NCI-H345 treated with DMSO at 0.1 percent for 48 hours (cell line): ENCODE measurements around the gene PRICKLE1.

ENCODE experiments used
- DNase-seq: peaks from one replicate; lab custom pipeline; 2025; ENCODE audit not compliant: unreplicated experiment; lab: John Stamatoyannopoulos, UW

Gene PRICKLE1

DNA sequence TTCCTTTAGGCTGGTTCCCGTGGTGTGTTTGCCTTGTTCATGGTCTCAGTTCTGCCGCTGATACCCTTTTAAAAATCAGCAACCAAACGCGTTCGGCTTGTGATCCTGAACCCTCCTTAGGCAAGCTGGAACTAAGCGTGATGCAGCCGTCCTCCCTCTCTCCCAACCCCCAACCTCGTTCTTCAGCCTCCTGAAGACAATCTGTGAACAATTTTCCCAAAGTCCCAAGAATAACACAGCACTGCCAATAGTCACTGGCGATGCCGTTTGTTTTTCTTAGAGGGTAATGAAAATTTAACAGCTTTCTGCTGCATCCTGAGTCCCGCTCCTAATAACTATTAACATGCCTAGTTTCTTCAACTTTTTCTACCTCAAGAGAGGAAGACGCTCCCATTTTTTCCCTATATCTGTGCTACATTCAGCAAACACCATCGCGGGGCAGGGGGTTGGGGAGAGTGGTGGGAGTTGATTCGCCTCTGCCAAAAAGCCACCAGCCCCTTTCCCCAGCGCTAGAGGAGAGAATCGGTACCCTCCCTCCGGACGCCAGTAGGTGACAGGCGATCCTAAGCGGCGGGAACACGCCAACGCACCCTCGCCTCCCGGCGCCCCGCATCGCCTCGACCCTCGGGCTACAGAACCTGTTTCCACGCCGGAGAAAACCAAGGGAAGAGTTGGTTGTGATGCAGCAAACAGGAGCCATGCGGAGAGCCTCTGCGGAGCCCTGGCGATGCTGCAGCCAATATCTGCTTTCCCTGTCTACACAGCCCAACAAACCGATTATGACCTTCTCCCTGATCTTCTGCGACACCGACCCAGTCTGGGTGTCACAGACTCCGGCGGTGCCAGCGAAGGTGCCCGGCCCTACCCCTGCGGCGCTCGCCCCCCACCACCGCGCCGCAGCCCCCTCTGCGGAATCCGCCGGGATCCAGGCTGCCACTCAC lies 752 bp downstream of the PRICKLE1 start:
- DNase-seq, result no peak

DNA sequence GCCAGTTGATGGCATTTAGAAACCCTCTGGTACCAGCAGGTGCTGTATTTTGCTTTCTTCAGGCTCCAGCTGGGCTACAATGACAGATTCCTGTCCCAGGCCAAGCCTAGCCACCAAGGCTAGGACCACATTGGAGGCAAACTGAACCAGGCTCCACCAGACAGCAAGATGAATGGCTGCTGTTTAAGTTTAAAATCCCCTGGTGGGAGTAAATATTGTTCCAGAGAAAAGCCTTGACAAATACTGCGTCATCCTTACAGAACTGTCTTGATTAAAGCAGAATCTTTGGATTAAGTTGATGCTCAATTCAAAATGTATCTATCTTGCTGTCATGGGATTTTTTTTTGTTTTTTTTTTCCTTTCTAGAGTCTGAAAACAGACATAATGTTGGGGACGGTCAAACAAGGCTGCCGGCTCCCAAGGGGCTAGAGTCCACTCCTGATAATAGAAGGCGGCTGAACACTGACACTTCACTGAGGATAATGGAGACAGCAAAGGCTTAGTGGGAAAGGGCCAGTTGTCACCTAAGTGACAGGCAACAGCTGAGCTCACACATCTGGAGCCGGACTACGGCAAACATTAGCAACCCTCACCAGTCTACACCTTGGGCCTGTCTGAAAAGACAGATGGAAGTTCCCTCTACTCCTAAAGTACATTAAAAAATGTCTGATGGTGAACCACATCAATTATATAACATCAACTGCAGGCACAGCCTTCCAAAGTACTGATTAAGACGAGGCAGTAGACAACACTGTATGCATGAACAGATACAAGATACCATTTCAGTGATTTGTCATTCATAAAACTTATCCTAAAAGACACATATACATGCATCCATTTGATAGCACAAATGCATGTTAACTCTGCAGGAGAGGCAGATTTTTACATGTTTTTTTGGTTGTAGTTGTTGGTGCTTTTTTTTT lies 1.7 kb downstream of the PRICKLE1 start:
- no peak for DNase-seq

DNA sequence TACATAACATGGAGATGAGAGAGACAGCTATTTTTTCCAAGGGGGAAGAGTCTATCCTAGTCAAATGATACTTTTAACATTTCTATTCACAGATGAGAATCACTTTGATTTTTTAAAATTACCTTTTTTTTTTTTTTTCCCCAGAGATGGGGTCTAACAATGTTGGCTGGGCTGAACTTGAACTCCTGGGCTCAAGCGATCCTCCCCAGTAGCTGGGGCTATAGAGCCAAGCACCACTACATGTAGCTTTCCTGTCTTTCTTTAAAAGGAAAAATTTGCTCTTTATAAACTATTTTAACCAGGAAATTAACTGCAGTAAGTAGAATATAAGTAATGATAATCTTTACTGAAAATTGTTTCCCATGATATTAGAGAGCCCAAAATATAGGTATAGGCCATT lies 3.3 kb downstream of the PRICKLE1 start:
- DNase-seq, result no peak

DNA sequence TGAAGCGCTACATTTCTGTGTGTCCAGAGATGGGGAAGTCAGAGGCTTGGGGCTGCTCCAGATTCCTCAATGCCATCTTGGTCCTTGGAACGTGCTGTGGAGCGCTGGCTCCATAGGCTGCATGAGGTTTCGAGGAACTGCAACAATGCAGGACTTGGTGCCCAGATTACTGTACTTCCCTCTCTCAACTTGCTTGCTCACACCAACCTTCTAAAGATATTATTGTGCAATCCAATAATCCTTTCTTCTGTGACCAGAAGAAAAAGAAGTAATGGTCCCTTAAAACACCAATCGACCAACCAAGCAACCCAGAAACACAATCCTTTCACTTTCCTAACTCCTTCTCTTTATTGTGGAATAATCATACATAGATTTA lies 3.7 kb downstream of the PRICKLE1 start:
- DNase-seq, result no peak

DNA sequence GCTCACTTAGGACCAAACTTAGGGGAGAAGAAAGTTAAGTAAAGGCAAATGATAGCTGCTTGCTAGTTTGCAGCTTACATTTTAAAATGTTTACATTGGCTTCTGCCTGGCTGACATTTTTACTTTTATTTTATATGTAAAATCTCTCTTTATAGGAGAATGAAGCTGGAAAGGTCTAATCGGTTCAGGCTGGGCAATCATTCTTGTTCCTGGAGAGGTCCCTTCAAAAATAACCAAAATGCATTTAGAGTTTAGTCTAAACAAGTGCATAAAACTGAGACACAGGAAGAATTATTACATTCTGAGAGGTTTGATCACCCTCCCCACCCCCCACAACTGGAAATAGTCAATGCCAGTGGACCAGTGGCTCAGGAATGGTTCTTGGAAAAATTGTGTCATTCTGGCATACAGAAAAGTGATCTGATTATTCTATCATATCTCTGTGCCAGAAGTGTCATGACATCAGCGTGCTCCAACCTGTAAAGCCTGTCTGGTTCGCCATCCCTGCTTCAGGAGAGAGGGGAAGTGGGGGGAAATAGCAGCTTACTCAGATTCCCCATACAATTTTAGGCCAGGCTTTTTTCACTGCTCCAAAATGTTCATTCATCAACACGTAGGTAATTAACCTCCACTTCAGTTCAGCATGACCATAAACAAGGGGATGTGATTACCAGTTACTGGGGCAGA lies 4.2 kb downstream of the PRICKLE1 start:
- DNase-seq, result no peak

DNA sequence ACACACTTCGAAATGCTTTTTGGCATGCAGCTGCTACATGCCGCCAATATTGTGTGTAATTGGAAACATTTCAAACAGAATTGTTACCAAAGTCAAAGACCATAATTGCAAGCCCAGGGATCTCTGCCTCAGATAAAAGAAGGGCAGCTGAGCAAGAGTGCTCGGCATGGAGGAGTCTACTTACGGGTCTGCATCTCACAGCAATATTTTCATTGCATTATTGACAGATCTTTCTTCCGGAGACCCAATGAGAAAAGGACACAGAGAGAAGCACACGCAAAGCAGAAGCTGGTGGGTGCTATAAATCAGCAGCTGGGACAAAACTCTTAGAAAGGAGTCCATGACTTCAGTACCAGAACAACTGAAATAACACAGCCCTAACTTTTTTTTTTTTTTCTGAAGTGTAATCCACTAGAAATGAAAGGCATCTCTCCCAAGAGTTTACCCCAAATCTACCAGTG lies 4.9 kb downstream of the PRICKLE1 start:
- no peak for DNase-seq

DNA sequence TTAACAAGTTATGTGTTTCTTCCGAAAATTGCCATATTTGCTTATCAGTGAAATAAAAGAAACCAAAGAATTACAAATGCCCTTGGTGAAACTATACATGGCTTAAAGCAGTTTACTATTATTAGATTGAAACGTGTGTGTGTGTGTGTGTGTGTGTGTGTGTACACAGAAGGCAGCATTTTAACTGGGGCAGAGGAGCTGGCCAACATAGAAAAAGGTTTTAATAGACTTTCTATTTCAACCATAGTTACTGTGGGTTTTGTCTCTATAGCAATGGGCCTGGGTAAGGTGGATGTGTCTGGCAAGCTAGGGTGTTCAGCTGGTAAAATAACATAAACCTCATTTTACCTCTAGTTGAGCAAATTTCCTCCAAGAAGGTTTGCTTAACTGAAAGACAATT lies 6.5 kb downstream of the PRICKLE1 start:
- no peak for DNase-seq

DNA sequence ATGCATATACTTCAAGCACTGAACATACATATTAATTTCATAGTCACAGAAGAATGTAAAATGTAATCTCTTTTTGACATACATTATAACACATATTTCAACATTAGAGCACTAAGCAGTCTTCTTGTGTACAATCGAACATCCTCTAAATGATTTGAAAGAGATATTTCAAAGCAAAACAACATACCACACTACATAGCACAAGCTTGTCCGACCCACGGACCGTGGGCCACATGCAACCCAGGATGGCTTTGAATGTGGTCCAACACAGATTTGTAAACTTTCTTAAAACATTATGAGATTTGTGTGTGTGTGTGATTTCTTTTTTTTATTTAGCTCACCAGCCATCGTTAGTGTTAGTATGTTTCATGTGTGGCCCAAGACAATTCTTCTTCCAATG lies 7.0 kb downstream of the PRICKLE1 start:
- no peak for DNase-seq

DNA sequence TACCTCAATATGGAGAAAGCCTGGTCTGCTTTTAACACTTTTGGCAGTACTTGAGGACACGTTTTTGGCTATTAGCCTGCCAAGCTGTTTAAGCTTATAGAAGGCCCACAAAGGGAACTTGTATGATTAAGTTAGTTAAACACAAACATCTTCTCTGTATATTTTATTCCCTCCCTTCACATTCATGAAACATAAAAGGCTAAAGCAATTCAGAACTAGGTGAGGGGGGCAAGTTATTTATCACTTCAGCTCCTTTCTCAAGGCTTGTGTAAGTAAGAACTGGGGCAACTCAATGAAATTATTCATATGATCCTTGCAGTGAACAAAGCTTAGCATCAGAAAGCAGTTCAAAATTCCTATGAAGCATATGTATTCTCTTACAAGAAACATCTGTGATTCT lies 7.5 kb downstream of the PRICKLE1 start:
- no peak for DNase-seq

DNA sequence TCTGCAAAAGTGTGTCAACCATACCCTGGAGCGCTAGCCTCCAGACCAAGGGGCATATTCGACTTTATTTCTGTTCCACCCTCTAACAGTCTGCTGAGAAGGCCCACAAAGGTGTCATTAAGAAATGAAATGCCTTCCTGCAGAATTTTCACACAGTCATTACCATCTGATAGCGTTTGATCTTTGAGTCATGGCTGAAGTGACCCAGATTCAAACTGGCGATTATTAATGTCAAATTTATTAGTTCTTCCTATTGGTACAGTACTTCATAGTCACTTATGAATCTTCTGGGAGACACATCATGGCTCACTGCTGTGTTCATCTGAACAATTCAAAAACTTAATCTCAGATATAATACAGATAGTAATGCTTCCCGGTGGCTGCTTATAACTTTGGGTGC lies 13.2 kb downstream of the PRICKLE1 start:
- DNase-seq, result no peak

DNA sequence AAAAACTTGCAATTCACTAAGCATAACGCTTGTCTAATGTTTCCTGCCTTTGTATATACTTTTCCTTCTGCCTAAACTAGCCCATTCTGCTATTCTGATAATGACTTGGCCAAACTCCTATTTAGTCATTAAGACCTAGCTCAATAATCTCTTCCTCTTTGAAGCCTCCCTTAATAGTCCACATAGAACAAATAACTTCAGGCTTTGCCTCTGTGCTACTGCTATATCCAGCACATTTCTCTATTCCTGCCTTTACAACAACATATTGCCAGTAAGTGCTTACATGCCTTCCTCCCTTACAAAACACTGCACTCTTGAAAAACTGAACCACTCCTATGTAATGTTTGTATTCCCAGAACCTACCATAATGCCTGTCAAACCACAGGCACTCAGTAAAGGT lies 13.8 kb downstream of the PRICKLE1 start:
- no peak for DNase-seq

DNA sequence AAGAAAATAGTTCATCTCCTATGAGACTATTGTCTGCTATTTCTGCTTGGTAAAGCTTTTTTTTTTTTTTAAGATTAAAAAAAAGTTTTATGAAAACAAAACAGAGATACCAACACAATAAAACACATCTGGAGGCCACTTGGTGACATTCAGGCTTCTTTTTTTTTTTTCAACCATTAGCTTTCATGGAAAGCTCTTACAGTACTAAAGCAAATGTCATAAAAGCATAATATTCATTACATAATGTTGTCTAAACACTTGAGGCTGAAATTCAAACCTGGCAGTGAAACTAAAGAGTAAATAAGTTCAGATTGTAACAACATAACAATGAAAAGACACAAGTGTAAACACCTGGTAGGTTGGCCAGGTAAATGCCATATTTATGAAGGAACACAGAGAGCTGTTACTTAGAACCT lies 14.7 kb downstream of the PRICKLE1 start:
- no peak for DNase-seq

DNA sequence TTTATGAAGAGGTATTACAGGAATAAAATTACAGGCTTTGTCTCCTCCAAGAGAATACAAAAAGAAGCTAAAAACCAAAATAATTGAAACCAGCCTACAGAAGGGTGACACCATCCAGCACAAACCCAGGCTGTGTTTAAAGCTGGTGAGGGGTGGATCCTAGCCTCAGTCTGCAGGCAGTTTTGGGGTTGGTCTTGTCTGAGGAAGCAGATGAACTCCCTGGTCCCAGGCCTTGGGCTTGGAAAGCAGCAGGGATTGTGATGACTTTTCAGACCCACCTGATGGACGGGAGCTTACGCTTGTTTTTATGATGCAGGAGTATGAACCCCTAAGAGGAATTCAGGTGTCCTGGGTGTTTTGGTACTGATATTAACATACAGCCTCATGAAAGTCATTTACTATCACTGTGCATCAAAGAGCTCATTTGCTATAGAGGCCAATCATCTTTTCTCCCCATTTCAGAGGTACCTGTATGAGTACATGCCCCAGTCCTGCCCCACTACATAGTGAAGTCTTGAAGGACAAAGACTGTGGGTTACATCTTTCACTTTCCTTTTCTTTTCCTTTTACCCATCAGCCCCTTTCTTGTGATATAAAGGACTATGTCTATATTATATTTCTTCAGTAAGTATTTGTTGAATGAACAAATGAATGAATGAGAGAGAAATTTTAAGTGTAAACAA lies 18.1 kb downstream of the PRICKLE1 start:
- DNase-seq, result no peak

DNA sequence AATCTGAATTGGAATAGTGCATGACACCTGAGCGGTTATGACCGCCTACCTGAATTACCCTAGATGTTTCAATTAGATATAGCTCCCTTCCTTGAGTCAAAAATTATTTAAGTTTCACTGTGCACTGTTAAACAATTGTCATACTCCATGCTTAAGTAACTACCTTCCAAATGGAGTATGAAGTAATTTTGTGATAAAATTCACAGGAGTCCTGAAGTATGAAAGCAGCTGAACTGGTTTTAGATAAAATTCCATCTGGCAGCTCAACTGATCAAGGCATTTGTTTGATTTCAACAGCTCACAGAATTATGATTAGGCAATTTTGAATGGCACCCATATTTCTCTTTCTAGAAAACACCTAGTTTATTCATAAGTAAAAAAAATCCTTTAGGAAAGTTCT lies 19.5 kb downstream of the PRICKLE1 start:
- no peak for DNase-seq

DNA sequence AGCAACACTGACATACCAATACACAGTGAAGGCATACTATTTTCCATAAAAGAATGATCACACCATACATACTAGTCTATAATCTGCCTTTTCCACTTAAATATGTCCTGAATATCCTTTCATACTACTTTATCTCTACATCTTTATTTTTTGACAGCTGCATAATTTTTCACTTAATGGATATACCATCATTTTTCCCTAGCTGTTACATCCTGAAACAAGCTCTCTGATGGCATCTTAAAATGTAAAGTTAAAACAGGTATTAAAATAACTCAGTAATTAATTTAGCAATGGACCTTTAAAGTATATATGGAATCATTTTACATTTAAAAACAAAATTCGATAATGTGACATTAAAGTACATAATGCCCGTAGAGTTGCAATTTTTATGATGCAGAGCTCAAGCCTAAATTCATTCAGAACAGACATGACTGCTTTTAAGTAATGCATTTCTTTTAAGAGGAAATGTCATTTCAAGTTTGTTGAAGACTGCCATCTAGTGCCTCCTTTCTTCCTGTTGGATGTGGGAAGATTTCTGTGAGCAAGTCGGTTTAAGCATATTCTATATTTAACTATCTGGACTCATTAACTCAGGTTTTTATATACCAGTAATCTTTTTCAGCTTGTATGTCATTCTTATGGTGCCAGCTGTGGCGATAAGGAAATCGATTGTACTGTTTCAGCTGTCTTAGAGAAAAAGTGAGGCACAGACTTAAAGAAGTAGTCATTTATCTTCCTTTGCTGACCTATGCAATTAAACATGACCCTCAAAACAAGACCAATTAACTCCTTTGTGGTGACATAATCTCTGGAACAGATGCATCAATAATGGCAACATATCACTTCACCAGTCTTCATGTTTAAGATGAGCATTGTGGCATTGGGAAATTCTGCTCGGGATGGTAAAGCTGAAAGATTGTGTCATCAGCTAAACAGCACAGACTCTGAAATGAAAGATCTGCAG lies 20.3 kb downstream of the PRICKLE1 start:
- DNase-seq, result no peak

DNA sequence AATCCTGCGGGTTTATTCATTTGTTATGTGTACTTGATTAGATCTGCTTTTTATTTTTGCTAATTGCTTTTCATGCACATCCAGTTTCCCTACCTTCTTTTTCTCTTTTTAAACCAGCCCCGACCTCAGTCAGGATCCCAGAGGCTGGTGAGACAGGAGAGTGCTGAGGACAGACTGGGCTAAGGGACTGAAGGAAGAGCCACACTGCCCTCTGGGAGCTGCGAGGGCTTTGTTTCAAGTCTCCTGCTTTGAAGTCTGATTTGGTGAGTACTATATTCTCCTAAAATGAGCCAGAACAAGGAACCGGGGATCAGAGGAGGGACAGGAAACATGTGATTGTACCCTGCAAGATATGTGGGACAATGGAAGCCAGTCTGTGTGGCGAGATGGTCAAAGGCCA lies 23.9 kb downstream of the PRICKLE1 start:
- DNase-seq, result no peak

DNA sequence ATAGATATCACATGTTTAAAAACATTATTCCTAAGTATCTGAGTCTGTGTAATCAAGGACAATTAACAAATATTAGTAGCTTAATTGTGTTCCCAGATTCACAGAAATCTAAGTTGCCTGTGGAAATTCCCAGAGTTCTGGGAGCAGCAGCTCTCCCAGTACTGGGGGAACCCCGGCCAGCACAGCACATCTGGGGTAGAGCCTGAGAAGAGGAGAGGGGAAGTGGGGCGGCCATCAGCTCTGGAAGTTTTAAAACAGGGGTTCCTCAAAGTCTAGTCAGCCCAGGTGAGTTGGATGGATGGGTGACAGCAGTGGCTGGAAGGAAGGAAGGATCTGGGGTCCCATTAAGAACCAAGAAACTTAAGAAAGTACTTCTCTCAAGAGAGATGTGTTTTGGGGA lies 24.6 kb downstream of the PRICKLE1 start:
- DNase-seq, result no peak

DNA sequence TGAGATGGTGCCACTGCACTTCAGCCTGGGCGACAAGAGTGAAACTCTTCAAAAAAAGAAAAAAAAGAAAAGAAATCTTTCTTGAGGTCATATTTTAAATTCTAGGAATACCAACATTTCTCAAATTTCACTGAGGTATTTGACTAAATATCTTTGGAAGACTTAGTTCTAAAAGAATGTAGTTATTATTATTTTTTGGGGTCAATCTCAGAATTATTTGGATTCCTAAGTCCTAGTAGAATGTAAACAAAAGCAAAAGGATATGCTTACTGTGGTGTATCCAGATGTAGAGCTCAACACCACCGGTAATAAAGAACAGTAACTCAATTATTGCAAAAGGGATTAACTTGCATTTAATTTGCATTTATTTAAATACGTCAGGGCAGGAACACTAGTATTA lies 25.0 kb downstream of the PRICKLE1 start:
- DNase-seq, result no peak

DNA sequence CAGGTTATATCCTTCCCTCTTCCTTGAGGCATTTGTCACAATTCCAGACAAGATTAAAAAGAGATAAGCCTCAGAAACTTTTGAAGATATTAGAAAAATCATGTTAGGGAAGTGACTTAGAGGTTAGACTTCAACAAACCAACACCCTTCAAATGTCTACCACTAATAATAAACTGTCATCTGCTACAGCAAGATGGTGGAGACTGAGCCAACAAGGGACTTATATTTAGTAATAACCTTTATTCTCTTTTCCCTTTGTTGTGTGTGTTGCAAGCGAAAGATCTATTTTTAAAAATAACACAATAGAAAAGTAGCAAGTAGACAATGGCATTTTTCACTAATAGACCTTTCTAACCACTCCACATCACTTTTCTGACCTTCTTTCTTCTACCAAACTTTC lies 28.6 kb downstream of the PRICKLE1 start:
- DNase-seq, result no peak
